Osteocyte (in vitro differentiated cells): ENCODE measurements around the gene HOXB5. TPM values are rescaled to one million over a fixed set of nuclear protein-coding genes. Genes with fewer than 3 reads are reported as not detected.

ENCODE experiments used
- DNase-seq: peaks from one replicate; pipeline ENCODE4 v3.0.0; 2021; ENCODE audit warnings: mixed read lengths; ENCODE audit not compliant: unreplicated experiment; ENCODE audit errors: extremely low spot score
- H3K27ac Mint-ChIP-seq: one replicate; pipeline ENCODE4 v1.8.0; 2021; ENCODE audit warnings: mild to moderate bottlenecking, mixed read lengths; ENCODE audit not compliant: unreplicated experiment
- H3K27me3 Mint-ChIP-seq: one replicate; pipeline ENCODE4 v1.8.0; 2021; ENCODE audit warnings: mixed read lengths; ENCODE audit not compliant: unreplicated experiment
- H3K36me3 Mint-ChIP-seq: one replicate; pipeline ENCODE4 v1.8.0; 2021; ENCODE audit warnings: mixed read lengths; ENCODE audit not compliant: unreplicated experiment
- H3K4me1 Mint-ChIP-seq: one replicate; pipeline ENCODE4 v1.8.0; 2021; ENCODE audit warnings: mixed read lengths; ENCODE audit not compliant: unreplicated experiment
- H3K4me3 Mint-ChIP-seq: one replicate; pipeline ENCODE4 v1.8.0; 2021; ENCODE audit warnings: mild to moderate bottlenecking, moderate library complexity, mixed read lengths; ENCODE audit not compliant: unreplicated experiment
- H3K9me3 Mint-ChIP-seq: one replicate; pipeline ENCODE4 v1.8.0; 2021; ENCODE audit warnings: mixed read lengths; ENCODE audit not compliant: unreplicated experiment
- CTCF ChIP-seq: fragments of 200-600 bp; sonication (generic); IDR thresholded peaks from 2 replicates; pipeline ENCODE4 v1.5.0; 2021; ENCODE audit warnings: antibody characterized with exemption, mild to moderate bottlenecking, moderate library complexity
- total RNA-seq: library from RNA; stranded (reverse); gene quantifications from 2 replicates; pipeline ENCODE4 v1.2.1, GENCODE V29; 2021

HOXB5 gene
- total RNA-seq, 1 donor from 2014 or later = not detected

- Mint-ChIP-seq H3K36me3 (no peaks in the 10 kb centered on the region), H3K4me3 (no peak overlapping the region), H3K4me1 (peaks cover 6% of the 10 kb centered on the region), H3K9me3 (peaks cover 6% of the 10 kb centered on the region), H3K27me3 (peaks cover 97% of the 10 kb centered on the region), H3K27ac (no peak overlapping the region)
- no peak for TF ChIP-seq CTCF
- no peak for DNase-seq
Observed at GRCh38 chr17:48600244-48601098, 6.9 kb upstream of the HOXB5 start.

GRCh38 chr17:48599354-48599753 lies 5.8 kb upstream of the HOXB5 start:
- H3K36me3 Mint-ChIP-seq = no peaks in the 10 kb centered on the region
- H3K9me3 Mint-ChIP-seq = peaks cover 6% of the 10 kb centered on the region
- peaks cover 97% of the 10 kb centered on the region for H3K27me3 Mint-ChIP-seq
- no peak overlapping the region for H3K4me3 Mint-ChIP-seq
- no peak overlapping the region for H3K27ac Mint-ChIP-seq
- no peak for DNase-seq
- no peak for TF ChIP-seq CTCF
- H3K4me1 Mint-ChIP-seq = peaks cover 6% of the 10 kb centered on the region

GRCh38 chr17:48598736-48599135 lies 5.2 kb upstream of the HOXB5 start:
- DNase-seq = no peak
- Mint-ChIP-seq H3K9me3 (peaks cover 6% of the 10 kb centered on the region), H3K27me3 (peaks cover 99% of the 10 kb centered on the region), H3K4me1 (peaks cover 7% of the 10 kb centered on the region), H3K36me3 (no peaks in the 10 kb centered on the region), H3K4me3 (no peak overlapping the region), H3K27ac (no peak overlapping the region)
- no peak for TF ChIP-seq CTCF

- Mint-ChIP-seq H3K27ac (no peak overlapping the region), H3K9me3 (no peaks in the 10 kb centered on the region), H3K27me3 (peaks cover 99% of the 10 kb centered on the region), H3K4me3 (no peak overlapping the region), H3K4me1 (peaks cover 11% of the 10 kb centered on the region), H3K36me3 (no peaks in the 10 kb centered on the region)
- DNase-seq = no peak
- no peak for TF ChIP-seq CTCF
Observed at GRCh38 chr17:48597778-48598631, 4.4 kb upstream of the HOXB5 start.

- Mint-ChIP-seq H3K36me3 (no peaks in the 10 kb centered on the region), H3K4me1 (peaks cover 11% of the 10 kb centered on the region), H3K27ac (no peak overlapping the region), H3K4me3 (no peak overlapping the region), H3K27me3 (peaks cover 99% of the 10 kb centered on the region), H3K9me3 (no peaks in the 10 kb centered on the region)
- DNase-seq = no peak
- no peak for TF ChIP-seq CTCF
Observed at GRCh38 chr17:48597528-48597777, 3.9 kb upstream of the HOXB5 start.
